ENCODE results near the gene DNAJC21. TPM values are rescaled to one million over a fixed set of nuclear protein-coding genes. Genes with fewer than 3 reads are reported as not detected.
A peak's percentile ranks its signal among the peaks of the same experiment; 100 is the strongest.

The DNAJC21 gene
- total RNA-seq, 1 donor from 2014 or later: 42.4 TPM

DNA sequence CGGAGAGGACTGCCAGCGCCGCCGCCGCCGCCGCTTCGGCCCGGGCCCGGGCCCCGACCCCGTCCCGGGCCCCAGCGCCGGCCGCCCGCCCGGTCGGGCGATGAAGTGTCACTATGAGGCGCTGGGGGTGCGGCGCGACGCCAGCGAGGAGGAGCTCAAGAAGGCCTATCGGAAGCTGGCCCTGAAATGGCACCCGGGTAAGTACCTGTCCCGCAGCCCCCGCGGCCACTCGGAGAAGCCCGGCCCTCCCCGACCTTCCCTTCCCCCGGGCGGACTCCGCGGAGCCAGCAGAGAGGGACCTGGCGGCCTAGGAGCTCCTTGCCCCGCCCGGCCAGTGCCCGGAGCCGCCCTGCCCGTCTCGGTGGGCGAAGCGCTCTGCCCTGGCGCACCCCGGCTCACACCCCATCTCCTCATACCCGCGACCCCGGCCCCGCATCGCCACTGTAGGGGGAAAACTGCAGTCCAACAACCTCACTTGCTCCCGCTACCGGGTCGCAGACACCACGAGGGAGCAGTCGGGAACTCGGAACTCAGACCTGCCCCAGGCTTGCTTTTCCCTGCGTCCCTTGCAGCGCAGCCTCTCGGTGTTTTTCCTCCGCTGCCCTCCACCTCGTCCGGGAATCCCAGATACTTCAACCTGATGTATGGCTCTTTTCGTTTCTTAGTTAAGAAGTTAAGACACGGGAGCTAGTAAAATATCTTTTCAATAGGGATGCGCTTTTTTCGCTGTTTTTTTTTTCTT lies 532 bp downstream of the DNAJC21 start:
- Histone ChIP-seq H3K27me3 (ENCODE audit: control insufficient read depth, insufficient read depth, low read length) (no peaks in the 10 kb centered on the region), H3K36me3 (ENCODE audit: control insufficient read depth, insufficient read depth, low read length) (peaks cover 5% of the 10 kb centered on the region), H3K4me3 (ENCODE audit: low read depth, low read length) (peak overlapping the region; percentile 97)
- TF ChIP-seq, protein P1, sequence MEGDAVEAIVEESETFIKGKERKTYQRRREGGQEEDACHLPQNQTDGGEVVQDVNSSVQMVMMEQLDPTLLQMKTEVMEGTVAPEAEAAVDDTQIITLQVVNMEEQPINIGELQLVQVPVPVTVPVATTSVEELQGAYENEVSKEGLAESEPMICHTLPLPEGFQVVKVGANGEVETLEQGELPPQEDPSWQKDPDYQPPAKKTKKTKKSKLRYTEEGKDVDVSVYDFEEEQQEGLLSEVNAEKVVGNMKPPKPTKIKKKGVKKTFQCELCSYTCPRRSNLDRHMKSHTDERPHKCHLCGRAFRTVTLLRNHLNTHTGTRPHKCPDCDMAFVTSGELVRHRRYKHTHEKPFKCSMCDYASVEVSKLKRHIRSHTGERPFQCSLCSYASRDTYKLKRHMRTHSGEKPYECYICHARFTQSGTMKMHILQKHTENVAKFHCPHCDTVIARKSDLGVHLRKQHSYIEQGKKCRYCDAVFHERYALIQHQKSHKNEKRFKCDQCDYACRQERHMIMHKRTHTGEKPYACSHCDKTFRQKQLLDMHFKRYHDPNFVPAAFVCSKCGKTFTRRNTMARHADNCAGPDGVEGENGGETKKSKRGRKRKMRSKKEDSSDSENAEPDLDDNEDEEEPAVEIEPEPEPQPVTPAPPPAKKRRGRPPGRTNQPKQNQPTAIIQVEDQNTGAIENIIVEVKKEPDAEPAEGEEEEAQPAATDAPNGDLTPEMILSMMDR (IDR thresholded peaks at IDR 0.05; ENCODE audit: insufficient read depth, low read length, severe bottlenecking): no peak
- FAIRE-seq (no peak), DNase-seq (ENCODE audit: low read depth) (peak; percentile 68)

DNA sequence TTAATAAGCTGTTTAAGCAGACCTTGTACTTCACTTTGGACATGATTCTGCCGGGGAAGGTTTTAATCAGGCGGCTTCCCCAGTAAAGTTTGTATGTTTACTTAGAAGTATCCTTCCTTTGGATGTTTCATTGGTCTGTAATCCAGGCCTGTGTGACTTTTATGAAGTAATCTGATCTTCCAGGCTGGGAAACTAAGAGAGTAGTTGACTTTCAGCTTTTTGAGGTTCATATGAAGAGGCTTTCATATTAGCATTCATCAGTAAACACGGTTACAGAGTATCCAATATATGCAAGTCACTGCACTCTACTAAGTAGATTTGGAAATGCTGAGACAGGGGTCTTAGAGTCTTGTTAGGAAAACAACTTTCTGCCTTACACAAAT lies 1.1 kb downstream of the DNAJC21 start:
- FAIRE-seq (no peak), DNase-seq (ENCODE audit: low read depth) (no peak)
- Histone ChIP-seq H3K4me3 (ENCODE audit: low read depth, low read length) (peak overlapping the region; percentile 97), H3K27me3 (ENCODE audit: control insufficient read depth, insufficient read depth, low read length) (no peaks in the 10 kb centered on the region), H3K36me3 (ENCODE audit: control insufficient read depth, insufficient read depth, low read length) (peaks cover 2% of the 10 kb centered on the region)
- TF ChIP-seq, protein P1 (IDR thresholded peaks at IDR 0.05; ENCODE audit: insufficient read depth, low read length, severe bottlenecking): no peak

DNA sequence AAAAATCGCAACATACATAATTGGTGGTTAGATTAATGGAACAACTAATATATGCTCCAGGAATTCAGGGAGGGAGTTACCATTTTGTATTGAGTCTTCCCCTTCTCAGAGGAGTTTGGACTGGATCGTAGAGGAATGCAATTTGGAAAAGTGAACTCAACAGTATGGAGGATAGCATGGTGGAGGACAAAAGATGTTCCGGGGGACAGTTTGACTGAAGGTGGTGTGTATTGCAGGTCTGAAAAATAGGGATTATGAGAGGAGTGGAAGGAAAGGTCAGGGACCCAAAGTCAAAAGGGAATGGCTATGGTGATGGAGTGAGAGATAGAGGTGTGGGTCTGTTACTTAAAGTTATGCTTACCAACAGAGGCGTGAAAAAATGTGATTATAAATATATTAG lies 1.5 kb downstream of the DNAJC21 start:
- TF ChIP-seq, protein P1 (IDR thresholded peaks at IDR 0.05; ENCODE audit: insufficient read depth, low read length, severe bottlenecking): no peak
- FAIRE-seq (no peak), DNase-seq (ENCODE audit: low read depth) (no peak)
- peak overlapping the region; percentile 97 for H3K4me3 ChIP-seq (ENCODE audit: low read depth, low read length)
- no peaks in the 10 kb centered on the region for H3K27me3 ChIP-seq (ENCODE audit: control insufficient read depth, insufficient read depth, low read length)
- peaks cover 1% of the 10 kb centered on the region for H3K36me3 ChIP-seq (ENCODE audit: control insufficient read depth, insufficient read depth, low read length)

DNA sequence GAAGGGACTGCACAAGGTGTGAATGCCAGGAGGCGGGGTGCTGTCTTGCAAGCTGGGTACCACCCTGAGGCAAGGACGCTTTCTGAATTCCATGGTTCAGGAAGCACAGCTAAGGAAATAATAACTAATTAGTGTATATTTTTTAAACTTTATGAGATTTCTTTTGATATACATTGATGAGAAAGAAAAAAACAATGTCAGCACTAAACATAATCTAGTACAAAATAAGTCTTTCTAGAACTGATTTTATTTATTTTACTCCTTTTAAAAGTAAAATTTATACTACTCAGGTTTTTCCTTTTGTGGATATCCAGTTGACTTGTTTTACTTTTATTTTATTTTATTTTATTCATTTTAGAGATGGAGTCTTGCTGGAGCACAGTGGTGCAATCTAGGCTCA lies 3.6 kb downstream of the DNAJC21 start:
- DNase-seq (ENCODE audit: low read depth): no peak
- TF ChIP-seq, protein P1 (IDR thresholded peaks at IDR 0.05; ENCODE audit: insufficient read depth, low read length, severe bottlenecking): no peak
- peaks cover 7% of the 10 kb centered on the region for H3K36me3 ChIP-seq (ENCODE audit: control insufficient read depth, insufficient read depth, low read length)
- H3K27me3 ChIP-seq (ENCODE audit: control insufficient read depth, insufficient read depth, low read length): no peaks in the 10 kb centered on the region
- no peak overlapping the region for H3K4me3 ChIP-seq (ENCODE audit: low read depth, low read length)
- no peak for FAIRE-seq

DNA sequence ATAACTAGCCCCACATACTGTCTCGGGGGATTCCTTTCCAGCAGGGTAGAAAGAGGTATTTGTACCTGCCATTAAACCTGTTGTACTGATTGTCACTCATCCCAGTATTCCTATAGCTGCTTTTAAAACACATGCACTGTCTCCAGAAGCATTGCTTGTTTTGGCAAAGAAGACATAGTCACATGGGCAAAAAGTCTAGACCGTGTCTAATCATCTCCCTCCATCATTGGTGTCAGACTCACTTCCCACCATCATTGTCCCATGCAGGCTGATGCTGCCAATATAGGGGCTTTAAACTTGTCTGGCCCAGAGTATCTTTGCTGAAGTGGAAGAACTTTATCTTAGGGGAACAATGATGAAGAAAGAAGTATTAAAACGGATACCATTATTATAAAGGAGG lies 12.6 kb downstream of the DNAJC21 start:
- TF ChIP-seq, protein P1 (IDR thresholded peaks at IDR 0.05; ENCODE audit: insufficient read depth, low read length, severe bottlenecking): no peak
- Histone ChIP-seq H3K27me3 (ENCODE audit: control insufficient read depth, insufficient read depth, low read length) (no peaks in the 10 kb centered on the region), H3K36me3 (ENCODE audit: control insufficient read depth, insufficient read depth, low read length) (peaks cover 9% of the 10 kb centered on the region), H3K4me3 (ENCODE audit: low read depth, low read length) (no peak overlapping the region)
- DNase-seq (ENCODE audit: low read depth) (no peak), FAIRE-seq (peak; percentile 36)

DNA sequence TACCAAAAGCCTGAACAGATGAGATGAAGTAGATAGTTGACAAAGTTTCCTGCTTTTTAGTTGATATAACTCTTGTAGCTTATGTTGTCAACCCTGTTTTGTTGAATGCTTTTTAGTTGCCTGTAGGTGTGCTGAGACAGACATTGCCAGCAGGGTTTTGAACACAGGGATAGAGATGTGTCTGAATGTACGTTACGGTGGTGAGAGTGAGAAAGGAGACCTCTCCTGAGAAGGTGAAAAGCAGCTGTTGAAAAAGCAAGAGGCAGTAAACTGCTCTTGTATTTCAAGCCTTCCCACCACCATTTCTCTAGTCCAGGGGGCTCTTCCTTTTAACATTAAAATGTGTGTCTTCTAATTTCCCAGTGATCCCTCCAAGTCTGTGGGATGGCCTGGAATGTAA lies 14.7 kb downstream of the DNAJC21 start:
- Histone ChIP-seq H3K36me3 (ENCODE audit: control insufficient read depth, insufficient read depth, low read length) (peaks cover 4% of the 10 kb centered on the region), H3K27me3 (ENCODE audit: control insufficient read depth, insufficient read depth, low read length) (no peaks in the 10 kb centered on the region), H3K4me3 (ENCODE audit: low read depth, low read length) (no peak overlapping the region)
- TF ChIP-seq, protein P1 (IDR thresholded peaks at IDR 0.05; ENCODE audit: insufficient read depth, low read length, severe bottlenecking): no peak
- FAIRE-seq: no peak
- no peak for DNase-seq (ENCODE audit: low read depth)

Data from bronchial epithelial cell (primary cell).